ENCODE measurements around the gene HNMT.
"Not testable (repeated sequence)": the region's sequence is repeated elsewhere in the genome, so short reads cannot be mapped to it uniquely, and the experiment has no call there.

HNMT gene

DNA sequence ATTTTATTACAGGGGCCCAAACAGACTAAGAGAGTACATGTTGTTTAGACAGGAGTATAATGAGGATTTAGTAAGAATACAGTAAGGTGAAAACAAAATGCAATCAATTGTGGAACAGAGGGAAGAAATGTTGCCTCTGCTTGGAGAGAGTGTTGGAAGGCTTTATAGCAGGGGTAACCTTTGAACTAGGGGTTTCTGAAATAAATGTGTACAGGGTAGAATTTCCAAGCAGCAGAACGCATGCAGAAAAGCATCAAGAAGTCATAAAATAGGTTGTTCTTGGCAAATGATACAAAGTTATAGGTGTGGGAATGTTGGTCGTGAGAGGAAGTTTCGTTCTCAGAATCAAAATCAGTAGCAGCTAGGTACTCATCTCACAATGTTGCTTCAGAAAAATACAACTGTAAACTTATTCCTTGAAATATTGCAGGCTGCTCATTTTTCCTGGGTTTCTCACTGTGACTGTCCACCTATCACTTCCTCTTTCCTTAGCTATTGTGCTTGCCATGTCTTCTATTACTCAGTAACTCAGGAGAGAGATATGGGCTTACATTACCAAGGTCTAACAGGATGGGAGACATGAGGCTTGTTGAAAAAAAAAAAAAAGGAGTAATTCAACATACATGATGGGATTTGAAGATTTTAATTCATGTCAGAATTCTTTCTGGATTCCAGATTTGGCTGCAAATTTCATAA, 17.1 kb upstream of the HNMT start:
- no peak for DNase-seq

DNA sequence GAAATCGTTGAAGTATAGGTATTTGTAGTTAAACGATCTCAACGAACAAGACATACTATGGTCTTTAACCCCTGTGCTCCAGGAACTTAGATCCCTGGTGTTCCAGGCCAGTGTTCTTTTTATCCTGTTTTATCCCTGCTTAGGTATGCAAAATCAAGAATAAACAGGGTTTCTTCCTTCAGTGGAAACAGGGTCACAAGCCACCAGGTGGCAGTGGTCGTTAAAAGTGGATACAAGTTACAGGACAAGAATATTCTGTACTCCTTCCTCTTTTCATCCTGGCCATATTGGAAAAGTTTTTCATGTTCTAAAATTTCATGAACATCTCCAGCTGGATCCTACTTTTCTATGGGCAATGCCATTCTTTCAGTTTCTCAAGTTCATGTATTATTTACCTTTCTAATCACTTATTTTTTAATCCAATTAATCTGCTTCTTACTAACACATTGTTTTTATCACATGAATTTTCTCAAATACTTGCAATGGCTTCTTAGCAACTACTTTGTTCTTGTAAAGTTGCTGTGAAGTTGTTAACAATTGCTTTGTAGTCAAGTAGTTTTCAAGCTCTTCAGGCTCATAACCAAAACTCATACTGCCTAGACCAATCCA, 16.4 kb upstream of the HNMT start:
- peak; percentile 21 for DNase-seq

DNA sequence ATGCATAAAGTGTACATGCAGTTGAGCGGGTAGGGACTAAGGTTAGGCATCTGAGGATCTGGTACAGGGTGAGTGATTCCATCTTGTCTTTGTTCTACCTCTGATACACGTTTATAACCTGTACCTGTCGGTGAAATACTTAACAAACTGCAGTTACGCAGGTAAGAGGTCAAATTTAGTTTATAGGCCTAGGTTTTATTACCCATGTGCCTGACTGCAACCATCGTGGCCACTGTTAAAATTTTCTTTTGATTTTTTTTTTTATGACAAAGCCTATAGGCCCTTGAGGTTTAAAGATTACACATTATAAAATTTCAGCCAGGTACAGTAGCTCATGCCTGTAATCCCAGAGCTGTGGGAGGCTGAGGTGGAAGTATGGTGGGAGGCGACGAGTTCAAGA, 15.4 kb upstream of the HNMT start:
- DNase-seq, result no peak

DNA sequence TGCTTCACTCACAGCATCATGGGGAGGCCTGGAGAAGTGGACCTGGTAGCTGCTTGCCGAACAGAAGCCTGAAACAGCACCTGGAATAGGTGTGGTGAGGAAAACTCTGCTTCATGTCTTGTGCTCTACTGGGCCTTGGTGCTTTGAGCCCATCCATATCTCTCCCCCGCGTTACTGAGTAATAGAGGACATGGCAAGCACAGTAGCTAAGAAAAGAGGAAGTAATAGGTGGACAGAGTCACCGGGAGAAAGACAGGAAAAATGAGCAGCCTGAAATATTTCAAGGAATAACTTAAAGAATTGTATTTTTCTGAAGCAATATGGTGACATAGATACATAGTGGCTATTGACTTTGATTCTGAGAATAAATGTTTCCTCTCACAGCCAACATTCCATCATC, 14.0 kb upstream of the HNMT start:
- DNase-seq, result no peak

GRCh38 chr2:137951586-137951985, 12.7 kb upstream of the HNMT start:
- no peak for DNase-seq

GRCh38 chr2:137952586-137953129, 11.6 kb upstream of the HNMT start:
- no peak for DNase-seq

DNA sequence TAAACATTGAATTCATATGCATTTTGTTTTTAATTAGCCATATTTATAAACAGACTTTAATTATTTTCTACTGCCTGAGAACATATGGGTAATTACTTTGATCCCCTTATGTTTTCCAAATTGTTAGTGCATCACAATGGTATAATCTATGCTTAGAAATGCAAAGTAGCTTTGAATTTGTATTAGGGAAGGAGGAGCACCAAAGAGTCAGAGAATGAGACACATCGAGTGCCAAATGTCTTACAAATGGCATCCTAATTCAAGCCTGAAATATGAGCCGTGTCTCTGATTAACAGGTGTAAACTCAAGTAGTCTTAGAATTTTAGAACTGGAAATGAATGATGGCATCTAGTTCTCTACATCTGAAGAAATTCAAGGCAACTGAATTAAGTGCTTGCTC, 8.7 kb upstream of the HNMT start:
- no peak for DNase-seq

DNA sequence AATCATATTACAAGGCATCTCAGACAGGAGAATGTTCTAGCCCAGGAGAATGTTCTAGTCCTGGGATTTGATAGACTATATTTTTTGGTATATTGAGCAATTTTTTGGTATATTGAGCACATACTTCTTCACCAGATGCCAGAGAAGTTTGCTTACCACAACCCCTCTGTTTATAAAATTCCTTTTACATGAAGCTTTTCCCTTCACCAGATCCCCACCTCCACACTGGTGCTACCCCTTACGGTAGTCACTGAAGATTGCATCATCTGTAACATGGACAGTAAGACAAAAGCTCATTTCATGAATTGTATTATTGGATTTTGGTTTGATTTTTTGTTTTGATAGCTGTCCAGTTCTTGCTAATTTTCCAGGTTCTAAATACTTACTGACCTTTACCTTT, 7.2 kb upstream of the HNMT start:
- DNase-seq, result no peak

GRCh38 chr2:137959166-137959565, 5.1 kb upstream of the HNMT start:
- DNase-seq, result no peak

DNA sequence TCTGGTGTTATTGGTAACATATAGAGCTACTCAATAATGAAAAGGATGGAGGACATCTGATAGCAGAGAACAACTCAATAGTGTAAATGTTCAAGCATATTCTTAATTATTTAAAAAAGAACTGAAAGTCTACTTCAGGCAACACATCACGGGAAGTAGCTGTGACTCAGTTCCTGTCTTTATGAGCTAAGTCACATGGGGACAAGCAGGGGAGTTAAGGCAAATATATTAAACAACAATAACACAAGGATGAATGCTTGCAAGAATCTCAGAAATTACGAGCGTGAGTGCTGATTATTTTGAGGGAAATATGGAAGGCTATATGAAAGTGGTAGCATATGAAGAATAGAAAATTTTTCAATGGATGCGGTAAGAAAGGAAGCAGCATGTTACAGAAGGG, 4.0 kb upstream of the HNMT start:
- DNase-seq, result no peak

GRCh38 chr2:137961602-137962001, 2.7 kb upstream of the HNMT start:
- no peak for DNase-seq

GRCh38 chr2:137963535-137964065, 673 bp upstream of the HNMT start:
- DNase-seq, result no peak

DNA sequence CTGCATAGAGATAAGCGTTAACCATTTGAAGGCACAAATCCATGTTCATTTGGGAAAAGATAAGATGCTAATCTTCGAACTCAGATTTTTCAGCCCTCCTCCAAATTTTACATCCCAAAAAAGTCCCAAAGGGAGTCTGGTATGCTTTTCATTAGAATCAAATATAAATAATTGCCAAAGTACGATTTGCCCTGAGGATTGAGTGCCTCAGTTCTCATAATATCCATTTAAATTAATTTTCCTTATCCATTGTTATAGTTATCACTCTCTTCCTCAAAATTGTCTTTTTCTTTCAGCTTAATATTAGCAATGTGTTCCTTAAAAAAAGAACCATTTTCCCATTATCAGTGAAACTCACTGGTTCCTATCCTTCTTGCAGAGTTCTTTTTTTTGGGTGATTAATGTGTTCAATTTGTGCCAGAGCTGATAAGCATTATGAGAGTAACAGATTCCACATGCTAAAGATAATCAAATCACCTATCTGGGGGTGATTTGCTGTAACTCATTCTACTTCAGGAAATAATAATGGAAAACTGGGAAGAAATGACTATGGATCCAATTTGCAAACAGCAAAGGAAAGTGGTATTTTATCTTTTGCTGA, 686 bp downstream of the HNMT start:
- no peak for DNase-seq

GRCh38 chr2:137966043-137966442, 1.8 kb downstream of the HNMT start:
- no peak for DNase-seq

GRCh38 chr2:137967042-137967441, 2.8 kb downstream of the HNMT start:
- DNase-seq, result no peak

DNA sequence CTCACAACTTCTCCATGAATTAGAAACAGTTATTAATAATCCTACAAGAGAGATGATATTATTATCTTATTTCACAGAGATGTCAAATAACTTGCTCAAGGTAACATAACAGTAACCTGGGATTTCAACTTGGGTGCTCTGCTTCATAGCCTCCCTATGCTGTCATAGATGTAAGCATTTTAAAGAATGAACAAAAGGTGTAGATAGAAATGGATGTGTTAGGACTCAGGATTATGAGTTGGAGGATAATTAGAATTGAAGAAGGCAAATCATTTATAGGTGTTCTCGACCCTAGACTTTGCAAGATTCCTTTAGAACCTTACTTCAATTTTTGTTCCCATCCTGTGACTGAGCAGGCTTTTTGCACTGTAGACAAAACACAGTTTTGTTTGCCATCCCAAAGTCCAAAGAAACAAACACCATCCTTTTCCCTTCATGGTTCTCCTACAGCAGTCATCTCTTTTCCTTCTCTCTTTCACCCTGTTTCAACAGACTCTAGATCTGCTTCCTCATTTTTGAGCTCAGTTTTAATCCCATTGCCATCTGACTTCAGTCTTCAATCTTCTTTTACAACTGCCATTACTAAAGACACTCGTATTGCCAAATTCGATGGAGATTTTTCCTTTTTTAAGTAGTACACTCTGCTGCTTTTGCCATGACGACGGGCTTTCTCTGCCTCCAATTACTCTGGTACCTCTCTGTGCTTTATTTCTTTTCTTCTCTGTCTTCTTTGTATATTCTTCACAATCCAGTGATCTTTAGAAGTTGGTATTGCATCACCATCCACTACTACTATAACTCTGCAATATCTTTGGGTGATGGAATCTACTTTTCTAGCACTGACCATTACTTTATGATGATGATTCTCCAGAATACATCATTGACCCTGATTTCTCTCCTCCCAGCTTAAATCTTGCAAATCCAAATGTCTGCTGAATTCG, 4.5 kb downstream of the HNMT start:
- no peak for DNase-seq

DNA sequence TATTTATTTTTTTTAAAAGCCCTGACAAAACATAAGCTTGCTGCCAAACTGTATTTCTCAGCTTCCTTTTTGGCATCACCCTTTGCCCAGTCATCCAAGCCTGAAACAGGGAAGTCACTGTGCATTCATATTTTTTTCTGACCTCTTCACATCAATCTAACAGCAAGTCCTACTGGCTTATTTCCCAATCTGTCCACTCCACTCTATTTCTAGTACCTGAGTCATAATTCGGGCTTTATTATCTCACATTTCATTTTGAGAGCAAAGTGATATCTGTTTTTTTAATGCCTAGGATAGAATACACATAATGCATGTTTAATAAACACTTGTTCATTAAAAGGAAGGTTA, 5.1 kb downstream of the HNMT start:
- DNase-seq, result peak; percentile 29

GRCh38 chr2:137969876-137970275, 5.6 kb downstream of the HNMT start:
- no peak for DNase-seq

- not testable (repeated sequence) for DNase-seq
Observed at GRCh38 chr2:137971259-137971658, 7.0 kb downstream of the HNMT start.

DNA sequence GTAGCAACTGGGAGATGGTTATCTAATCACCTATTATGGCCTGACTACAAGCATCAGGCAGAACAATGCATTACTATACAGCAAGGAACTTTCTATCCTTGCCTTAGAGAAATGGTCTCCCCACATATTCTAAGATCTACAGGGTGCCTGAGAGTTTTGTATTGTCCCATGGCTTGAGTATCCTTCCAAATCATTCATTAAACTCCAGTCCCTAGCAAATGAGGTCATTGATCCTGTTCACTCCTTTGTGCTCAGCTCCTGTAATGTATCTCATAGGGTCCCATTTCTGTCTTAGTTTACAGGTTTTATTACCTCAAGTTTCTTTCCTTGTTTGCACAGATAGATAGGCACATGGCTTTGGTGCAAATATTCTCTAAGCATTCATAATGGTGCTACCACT, 9.0 kb downstream of the HNMT start:
- DNase-seq, result no peak

- no peak for DNase-seq
Observed at GRCh38 chr2:137975280-137976271, 11.3 kb downstream of the HNMT start.

GRCh38 chr2:137976274-137976673, 12.0 kb downstream of the HNMT start:
- no peak for DNase-seq

All from CD4-positive, alpha-beta T cell treated with Interferon gamma for 1 hour (primary cell).